ENCODE results near the gene PTPRM. TPM values are rescaled to one million over a fixed set of nuclear protein-coding genes. Genes with fewer than 3 reads are reported as not detected.

Gene PTPRM
- polyA plus RNA-seq, 1 donor from 2014 or later, result 126 TPM

DNA sequence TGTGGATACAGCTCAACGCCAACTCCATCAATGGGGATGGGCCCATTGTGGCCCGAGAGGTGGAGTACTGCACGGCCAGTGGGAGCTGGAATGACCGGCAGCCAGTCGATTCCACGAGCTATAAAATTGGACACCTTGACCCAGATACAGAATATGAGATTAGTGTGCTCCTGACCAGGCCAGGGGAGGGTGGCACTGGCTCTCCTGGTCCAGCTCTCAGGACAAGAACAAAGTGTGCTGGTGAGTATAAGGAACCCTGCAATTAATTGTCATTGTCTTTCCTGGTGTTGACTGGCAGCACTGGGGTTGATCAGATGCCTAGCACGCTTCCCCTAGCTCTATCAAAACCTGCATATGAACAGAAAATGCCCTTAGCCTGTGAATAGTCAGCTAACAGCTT, 388.1 kb downstream of the PTPRM start:
- H3K79me2 ChIP-seq (replicated peaks; ENCODE audit: insufficient read depth, low read length), result no peaks in the 10 kb centered on the region

DNA sequence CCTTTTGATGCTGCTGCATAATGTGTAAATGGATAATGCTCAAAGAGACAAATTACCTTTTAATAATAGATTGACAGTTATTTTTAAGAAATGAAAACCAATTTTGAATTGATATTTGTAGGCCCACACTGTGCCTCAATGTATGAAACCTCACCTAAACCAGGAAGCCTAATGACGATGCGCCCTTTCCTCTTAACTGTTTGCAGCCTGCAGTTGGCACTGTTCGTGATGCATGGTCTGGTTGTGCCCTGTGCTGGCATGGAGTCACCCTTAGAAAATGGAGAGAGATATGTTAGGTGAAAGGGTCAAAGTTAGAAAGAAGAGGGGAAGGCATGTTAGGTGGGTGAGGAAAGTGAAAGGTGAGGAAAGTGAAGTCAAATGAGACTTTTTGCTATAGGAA, 390.2 kb downstream of the PTPRM start:
- no peak for TF ChIP-seq MXI1 (conservative IDR thresholded peaks at IDR 0.05; ENCODE audit: poor library complexity, severe bottlenecking)
- TF ChIP-seq RAD21 (conservative IDR thresholded peaks at IDR 0.05), result no peak
- TF ChIP-seq POLR2AphosphoS5 (IDR thresholded peaks at IDR 0.05), result no peak
- TF ChIP-seq, protein P1, sequence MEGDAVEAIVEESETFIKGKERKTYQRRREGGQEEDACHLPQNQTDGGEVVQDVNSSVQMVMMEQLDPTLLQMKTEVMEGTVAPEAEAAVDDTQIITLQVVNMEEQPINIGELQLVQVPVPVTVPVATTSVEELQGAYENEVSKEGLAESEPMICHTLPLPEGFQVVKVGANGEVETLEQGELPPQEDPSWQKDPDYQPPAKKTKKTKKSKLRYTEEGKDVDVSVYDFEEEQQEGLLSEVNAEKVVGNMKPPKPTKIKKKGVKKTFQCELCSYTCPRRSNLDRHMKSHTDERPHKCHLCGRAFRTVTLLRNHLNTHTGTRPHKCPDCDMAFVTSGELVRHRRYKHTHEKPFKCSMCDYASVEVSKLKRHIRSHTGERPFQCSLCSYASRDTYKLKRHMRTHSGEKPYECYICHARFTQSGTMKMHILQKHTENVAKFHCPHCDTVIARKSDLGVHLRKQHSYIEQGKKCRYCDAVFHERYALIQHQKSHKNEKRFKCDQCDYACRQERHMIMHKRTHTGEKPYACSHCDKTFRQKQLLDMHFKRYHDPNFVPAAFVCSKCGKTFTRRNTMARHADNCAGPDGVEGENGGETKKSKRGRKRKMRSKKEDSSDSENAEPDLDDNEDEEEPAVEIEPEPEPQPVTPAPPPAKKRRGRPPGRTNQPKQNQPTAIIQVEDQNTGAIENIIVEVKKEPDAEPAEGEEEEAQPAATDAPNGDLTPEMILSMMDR (IDR thresholded peaks at IDR 0.05; ENCODE audit: poor library complexity, severe bottlenecking), result no peak
- TF ChIP-seq EZH2 (IDR thresholded peaks at IDR 0.05; ENCODE audit: borderline replicate concordance, insufficient read depth, low read length, poor library complexity, severe bottlenecking), result no peak
- no peak for TF ChIP-seq SMC3 (conservative IDR thresholded peaks at IDR 0.05; ENCODE audit: poor library complexity)
- TF ChIP-seq EP300 (conservative IDR thresholded peaks at IDR 0.05; ENCODE audit: poor library complexity, severe bottlenecking), result no peak
- TF ChIP-seq, protein P2, sequence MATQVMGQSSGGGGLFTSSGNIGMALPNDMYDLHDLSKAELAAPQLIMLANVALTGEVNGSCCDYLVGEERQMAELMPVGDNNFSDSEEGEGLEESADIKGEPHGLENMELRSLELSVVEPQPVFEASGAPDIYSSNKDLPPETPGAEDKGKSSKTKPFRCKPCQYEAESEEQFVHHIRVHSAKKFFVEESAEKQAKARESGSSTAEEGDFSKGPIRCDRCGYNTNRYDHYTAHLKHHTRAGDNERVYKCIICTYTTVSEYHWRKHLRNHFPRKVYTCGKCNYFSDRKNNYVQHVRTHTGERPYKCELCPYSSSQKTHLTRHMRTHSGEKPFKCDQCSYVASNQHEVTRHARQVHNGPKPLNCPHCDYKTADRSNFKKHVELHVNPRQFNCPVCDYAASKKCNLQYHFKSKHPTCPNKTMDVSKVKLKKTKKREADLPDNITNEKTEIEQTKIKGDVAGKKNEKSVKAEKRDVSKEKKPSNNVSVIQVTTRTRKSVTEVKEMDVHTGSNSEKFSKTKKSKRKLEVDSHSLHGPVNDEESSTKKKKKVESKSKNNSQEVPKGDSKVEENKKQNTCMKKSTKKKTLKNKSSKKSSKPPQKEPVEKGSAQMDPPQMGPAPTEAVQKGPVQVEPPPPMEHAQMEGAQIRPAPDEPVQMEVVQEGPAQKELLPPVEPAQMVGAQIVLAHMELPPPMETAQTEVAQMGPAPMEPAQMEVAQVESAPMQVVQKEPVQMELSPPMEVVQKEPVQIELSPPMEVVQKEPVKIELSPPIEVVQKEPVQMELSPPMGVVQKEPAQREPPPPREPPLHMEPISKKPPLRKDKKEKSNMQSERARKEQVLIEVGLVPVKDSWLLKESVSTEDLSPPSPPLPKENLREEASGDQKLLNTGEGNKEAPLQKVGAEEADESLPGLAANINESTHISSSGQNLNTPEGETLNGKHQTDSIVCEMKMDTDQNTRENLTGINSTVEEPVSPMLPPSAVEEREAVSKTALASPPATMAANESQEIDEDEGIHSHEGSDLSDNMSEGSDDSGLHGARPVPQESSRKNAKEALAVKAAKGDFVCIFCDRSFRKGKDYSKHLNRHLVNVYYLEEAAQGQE (IDR thresholded peaks at IDR 0.05; ENCODE audit: borderline replicate concordance), result no peak
- no peak for TF ChIP-seq TAF1 (IDR thresholded peaks at IDR 0.05; ENCODE audit: low read depth)
- H3K27ac ChIP-seq (ENCODE audit: low read length), result no peak overlapping the region
- no peaks in the 10 kb centered on the region for H3K36me3 ChIP-seq (ENCODE audit: insufficient read depth, low read length)
- no peaks in the 10 kb centered on the region for H4K20me1 ChIP-seq (ENCODE audit: insufficient read depth)
- H3K4me2 ChIP-seq (ENCODE audit: low read length), result no peak overlapping the region
- no peaks in the 10 kb centered on the region for H3K9me3 ChIP-seq (ENCODE audit: low read length)
- no peak overlapping the region for H3K4me3 ChIP-seq (ENCODE audit: low read length)
- H3K79me2 ChIP-seq (replicated peaks; ENCODE audit: insufficient read depth, low read length), result no peaks in the 10 kb centered on the region
- no peak overlapping the region for H3K9ac ChIP-seq (ENCODE audit: low read length)
- H2AFZ ChIP-seq (ENCODE audit: low read depth, low read length), result no peak overlapping the region
- no peaks in the 10 kb centered on the region for H3F3A ChIP-seq (ENCODE audit: insufficient read depth, low read length, poor library complexity, severe bottlenecking)
- no peaks in the 10 kb centered on the region for H3K27me3 ChIP-seq (ENCODE audit: insufficient read depth, low read depth, low read length)
- no peaks in the 10 kb centered on the region for H3K9me2 ChIP-seq (ENCODE audit: insufficient read depth, low read length)

More for the DNA sequence above, 388.1 kb downstream of the PTPRM start:
- no peaks in the 10 kb centered on the region for H4K20me1 ChIP-seq (ENCODE audit: insufficient read depth)
- no peaks in the 10 kb centered on the region for H3K27me3 ChIP-seq (ENCODE audit: insufficient read depth, low read depth, low read length)
- no peaks in the 10 kb centered on the region for H3K9me2 ChIP-seq (ENCODE audit: insufficient read depth, low read length)
- no peak overlapping the region for H3K4me3 ChIP-seq (ENCODE audit: low read length)
- H3F3A ChIP-seq (ENCODE audit: insufficient read depth, low read length, poor library complexity, severe bottlenecking), result no peaks in the 10 kb centered on the region
- H2AFZ ChIP-seq (ENCODE audit: low read depth, low read length), result no peak overlapping the region
- H3K4me2 ChIP-seq (ENCODE audit: low read length), result no peak overlapping the region
- H3K9ac ChIP-seq (ENCODE audit: low read length), result no peak overlapping the region
- no peaks in the 10 kb centered on the region for H3K36me3 ChIP-seq (ENCODE audit: insufficient read depth, low read length)
- no peak overlapping the region for H3K27ac ChIP-seq (ENCODE audit: low read length)
- H3K9me3 ChIP-seq (ENCODE audit: low read length), result no peaks in the 10 kb centered on the region
- TF ChIP-seq RAD21 (conservative IDR thresholded peaks at IDR 0.05) (no peak), MXI1 (conservative IDR thresholded peaks at IDR 0.05; ENCODE audit: poor library complexity, severe bottlenecking) (no peak), POLR2AphosphoS5 (IDR thresholded peaks at IDR 0.05) (no peak)
- TF ChIP-seq, protein P2 (IDR thresholded peaks at IDR 0.05; ENCODE audit: borderline replicate concordance), result no peak
